Activated naive CD8-positive, alpha-beta T cell treated with anti-CD3 and anti-CD28 coated beads, Interleukin-2, amount 50 U/mL, for 16 hours (primary cell): Measurements from ENCODE around the gene CREB3L4.

Source experiments
- DNase-seq: peaks from one replicate; pipeline ENCODE4 v3.0.0-alpha.2; 2020; ENCODE audit warnings: low read depth, low spot score

Gene CREB3L4, protein sequence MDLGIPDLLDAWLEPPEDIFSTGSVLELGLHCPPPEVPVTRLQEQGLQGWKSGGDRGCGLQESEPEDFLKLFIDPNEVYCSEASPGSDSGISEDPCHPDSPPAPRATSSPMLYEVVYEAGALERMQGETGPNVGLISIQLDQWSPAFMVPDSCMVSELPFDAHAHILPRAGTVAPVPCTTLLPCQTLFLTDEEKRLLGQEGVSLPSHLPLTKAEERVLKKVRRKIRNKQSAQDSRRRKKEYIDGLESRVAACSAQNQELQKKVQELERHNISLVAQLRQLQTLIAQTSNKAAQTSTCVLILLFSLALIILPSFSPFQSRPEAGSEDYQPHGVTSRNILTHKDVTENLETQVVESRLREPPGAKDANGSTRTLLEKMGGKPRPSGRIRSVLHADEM

GRCh38 chr1:153967107-153967999 is at the start of gene CREB3L4:
CREB3L4 (plus strand) TSS chr1:153967902; CDS start chr1:153968526, 624 bp downstream.
- DNase-seq, result peak; percentile 60

GRCh38 chr1:153919876-153920852 is 47.5 kb upstream of the CREB3L4 start:
- DNase-seq, result no peak

DNA sequence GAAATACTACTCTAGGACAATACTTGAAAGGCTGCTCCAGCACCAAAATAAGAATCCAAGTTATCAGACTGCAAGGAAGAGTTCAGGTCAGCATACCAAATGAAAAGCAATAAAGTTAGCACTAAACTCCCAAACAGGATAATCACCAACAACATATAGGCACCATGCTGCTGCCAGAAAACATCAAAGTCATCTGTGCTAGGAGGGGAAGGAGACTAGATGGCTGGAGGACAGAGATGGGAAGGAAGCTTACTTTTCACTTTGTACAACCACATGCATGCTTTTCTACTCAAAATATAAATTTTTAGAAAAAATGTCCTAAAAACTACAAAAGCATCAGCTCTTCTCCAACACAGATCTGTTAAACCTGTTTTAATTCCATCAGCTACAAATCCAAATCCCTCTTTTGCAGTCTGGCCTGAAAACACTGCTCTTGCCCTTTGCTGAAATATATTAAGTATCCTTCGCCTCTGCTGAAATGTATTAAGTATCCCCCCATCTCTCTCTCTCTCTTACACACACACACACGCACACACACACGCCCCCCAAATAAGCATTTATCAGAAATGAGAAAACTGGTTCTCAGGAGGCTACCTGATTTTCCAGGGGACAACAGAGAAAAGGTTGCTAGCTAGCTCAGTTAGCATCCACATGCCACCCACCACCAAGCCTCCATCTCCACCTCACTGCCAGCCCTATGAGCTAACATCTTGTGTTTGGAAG is 46.5 kb upstream of the CREB3L4 start:
- no peak for DNase-seq

GRCh38 chr1:153921803-153922075 is 46.0 kb upstream of the CREB3L4 start:
- DNase-seq, result no peak

- DNase-seq, result peak; percentile 40
Measured at GRCh38 chr1:153922076-153922971, 45.4 kb upstream of the CREB3L4 start.

DNA sequence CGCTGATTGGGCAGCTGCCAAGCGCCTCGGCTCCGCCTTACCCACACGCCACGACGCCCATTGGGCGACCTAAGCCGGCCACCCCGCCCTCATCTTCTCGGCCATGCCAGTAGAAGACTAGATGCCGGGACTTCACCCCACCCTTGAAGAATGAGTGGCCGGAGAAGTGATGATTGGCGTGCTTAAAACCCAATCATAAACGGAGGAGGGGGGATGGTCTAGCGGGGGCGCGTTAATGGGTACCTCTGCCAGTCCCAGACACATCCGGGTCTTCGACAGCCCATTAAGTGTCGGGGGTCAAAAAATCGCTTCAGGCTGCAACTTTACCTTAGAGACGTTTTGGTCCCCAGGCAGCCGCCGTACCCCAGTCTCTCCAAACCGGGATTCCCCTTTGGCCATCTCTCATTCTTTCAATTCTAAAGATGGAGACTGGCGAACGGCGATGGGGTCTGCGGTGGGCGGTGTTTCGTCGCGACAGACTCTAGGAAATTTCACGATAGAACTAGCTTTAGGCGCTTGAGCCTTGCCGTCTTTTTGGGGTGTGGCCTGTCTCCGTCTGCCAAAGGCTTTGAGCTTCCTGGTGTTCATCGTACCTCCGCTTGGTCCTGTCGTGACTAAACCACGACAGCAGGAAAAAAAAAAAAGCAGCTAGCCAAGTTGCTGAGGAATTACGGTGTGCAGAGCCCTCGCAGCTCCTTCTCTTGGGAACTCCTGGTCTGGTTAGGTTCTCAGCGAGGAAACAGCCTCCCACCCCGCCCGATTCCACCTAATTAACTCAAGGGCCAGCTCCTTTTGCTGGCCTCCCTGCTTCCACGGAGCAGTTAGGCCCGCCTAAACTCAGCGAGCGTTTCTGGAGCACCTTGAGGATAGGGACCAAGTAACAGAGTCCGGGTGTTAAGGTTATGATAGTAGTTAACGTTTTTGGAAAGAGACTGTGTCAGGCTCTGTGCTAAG is 44.5 kb upstream of the CREB3L4 start, which contains the start of gene GATAD2B:
GATAD2B (minus strand) TSS at position 1 of the 954 bp plus-strand sequence. CDS start 94,625 bp downstream, outside the sequence.
- peak; percentile 98 for DNase-seq

GRCh38 chr1:153926405-153926804 is 41.3 kb upstream of the CREB3L4 start:
- no peak for DNase-seq

GRCh38 chr1:153928245-153928644 is 39.5 kb upstream of the CREB3L4 start:
- no peak for DNase-seq

GRCh38 chr1:153928791-153929341 is 38.8 kb upstream of the CREB3L4 start:
- no peak for DNase-seq

- no peak for DNase-seq
Measured at GRCh38 chr1:153929426-153929825, 38.3 kb upstream of the CREB3L4 start.

DNA sequence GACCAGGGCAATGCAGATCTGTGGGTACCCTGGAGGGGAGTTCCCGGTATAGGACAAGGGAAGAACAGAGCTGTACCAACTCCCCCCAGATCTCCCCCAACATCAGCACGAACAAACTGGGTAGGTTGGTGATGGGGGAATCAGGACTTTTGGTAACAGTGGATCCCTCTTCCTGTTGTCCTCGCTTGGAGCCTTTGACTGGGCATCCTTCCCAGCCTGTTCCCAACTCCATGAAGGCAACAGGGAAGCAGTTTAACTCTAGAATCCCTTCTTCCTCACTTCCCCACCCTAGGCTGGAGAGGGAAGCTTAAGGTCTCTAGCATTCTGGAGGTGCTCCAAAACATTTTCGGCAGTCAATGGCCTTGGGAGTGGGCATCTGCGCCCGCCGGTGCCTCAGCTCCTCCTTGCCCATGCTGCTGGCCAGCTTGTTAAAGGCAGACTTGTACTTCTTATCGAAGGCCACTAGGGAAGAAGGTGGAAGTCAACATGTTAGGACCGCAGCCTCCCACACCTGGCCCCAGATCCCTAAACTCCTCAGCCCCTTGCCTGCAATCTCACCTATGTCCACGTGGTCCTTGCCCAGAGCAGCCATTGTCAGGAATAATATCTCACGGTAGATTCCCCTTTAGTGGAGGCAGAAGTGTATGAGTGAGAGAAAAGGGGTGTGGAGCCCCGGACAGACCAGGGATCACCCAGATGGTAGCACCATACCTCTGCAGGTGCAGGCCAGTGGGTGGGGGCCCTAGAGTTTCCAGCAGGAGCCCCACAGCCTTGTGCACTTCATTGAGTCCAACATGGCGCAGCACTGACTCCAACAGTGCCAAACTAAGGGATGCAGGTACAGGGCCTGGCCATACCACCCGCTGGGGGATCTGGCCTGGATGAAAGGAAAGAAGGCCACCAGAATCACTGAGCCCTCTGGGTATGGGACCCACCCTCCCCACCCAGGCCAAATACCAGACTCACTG is 37.4 kb upstream of the CREB3L4 start:
- no peak for DNase-seq

DNA sequence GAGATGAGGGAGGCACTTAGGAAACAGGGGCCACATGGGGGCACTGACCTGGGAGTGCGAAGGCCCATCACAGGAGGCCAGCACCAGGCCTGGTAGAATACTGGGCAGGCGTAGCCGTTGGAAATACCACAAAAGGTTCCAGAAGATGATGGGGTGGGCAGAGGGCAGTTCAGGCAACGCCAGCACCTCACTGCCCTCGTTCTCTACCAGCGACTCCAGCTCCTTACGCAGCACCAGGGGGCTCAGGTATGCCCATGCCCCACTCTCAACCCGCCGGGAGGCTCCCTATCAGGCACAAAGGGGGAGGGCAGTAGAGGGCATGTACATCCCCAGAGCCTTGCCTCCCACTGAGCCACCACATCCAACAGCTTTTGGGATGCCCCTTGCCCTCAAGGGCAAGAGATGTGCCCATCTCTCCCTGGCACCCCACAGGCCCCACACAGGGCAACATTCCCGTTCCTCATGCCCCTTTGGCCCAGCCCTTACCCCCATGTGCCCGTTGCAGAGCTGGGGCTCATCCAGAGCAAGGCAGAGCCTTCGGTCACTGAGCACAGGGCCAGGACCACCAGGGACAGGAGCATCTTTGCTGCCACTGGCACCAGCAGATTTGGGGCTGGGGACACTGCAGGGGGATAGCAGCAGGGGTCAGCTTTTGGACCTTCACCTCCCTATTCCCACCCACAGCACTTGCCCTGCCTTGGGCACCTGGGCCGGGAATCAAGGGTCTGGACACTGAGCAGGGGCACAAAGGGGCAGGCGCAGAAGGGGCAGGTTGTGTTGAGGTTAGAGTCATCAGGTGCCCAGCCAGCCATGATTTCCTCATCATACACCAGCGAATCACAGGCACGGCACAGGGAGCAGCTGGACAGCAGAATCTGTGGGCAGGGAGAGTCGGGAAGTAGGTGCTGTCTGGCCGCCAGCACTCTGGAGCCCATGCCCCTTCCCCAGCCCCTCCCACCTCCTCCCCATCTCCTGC is 35.3 kb upstream of the CREB3L4 start:
- DNase-seq, result no peak

DNA sequence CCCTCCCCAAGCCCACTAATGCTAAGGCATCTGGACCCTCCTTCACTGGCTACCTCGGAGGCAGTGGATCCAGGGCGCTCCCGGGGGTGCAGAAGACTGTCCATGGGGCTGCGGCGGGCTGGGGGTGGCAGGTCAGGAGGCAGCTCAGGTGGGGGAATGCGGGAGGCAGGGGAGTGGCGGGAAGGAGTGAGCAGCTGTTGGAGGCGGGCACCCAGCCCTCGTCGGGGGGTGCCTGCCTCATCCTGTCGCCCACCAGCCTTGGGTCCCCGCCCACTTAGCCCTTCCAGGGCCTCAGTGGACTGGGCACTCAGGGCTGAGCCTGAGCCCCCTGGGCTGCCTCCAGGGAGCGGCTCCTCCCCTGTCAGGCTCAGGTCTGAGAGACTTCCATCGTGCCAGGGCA is 34.3 kb upstream of the CREB3L4 start:
- DNase-seq, result no peak

DNA sequence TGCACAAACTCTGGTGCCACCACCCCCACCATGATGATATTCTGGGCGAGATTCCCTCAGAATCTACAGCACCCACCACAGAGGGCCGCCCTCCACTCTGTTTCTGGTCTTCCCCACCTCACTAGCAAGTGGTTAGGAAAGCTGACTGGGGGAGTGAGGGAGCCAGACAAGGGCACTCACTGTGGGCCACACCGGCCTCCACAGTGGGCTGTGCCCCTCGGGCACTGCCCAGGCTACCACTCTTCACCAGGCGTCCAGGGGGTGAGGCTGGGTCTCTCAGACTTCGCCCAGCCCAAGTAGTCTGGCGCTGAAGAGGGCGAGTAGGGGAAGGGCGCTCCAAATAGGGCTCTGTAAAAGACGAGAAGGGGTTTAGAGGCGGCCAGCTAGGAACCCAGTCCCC is 33.7 kb upstream of the CREB3L4 start:
- no peak for DNase-seq

- no peak for DNase-seq
Measured at GRCh38 chr1:153934746-153935145, 33.0 kb upstream of the CREB3L4 start.
